GM21786 (cell line): ENCODE measurements around the gene HSDL1.

ENCODE experiments used
- ATAC-seq: cut with Tn5 transposase; IDR thresholded peaks from one replicate; pipeline ENCODE4 v1.9.1; 2021; ENCODE audit not compliant: unreplicated experiment

Gene HSDL1

DNA sequence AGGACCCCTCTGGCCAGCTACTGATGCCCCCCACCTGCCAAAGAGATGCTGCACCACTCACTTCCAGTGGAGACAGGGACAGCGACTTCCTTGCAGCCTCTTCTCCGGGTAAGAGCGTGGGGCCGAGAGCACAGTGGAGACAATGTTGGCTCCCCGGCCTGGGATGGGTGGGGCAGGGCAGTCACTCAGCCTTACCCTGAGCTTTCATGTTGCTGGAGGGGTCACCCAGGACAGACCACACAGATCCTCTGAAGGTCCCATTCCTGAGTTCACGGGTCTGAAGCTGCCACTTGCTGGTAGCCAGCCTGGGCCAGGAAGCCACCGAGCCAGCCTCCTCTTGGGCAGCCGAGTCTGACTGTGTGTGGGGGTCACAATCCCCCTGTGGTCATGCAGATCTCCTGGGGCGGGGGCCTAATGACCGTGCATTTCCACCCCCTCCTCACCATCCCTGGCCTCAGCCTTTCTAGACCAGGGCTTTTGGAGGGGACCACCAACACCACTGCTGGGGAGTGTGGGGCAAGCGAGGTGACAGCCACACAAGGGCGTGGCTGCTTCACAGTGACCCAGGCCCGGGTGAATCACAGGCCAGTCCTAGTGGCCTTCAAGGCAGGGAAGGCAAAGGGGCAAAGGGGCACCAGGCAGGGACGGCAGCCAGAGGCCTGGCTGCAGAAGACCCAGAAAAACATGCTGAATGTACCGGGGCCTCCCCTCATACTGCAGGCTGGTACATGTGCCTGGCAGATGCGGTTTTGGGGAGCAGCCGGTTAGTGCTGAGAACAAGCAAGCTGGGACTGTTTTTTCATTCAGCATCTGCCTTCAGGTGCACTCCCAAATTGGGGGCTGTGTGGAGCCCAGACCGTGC, 31.4 kb upstream of the HSDL1 start:
- ATAC-seq: no peak

DNA sequence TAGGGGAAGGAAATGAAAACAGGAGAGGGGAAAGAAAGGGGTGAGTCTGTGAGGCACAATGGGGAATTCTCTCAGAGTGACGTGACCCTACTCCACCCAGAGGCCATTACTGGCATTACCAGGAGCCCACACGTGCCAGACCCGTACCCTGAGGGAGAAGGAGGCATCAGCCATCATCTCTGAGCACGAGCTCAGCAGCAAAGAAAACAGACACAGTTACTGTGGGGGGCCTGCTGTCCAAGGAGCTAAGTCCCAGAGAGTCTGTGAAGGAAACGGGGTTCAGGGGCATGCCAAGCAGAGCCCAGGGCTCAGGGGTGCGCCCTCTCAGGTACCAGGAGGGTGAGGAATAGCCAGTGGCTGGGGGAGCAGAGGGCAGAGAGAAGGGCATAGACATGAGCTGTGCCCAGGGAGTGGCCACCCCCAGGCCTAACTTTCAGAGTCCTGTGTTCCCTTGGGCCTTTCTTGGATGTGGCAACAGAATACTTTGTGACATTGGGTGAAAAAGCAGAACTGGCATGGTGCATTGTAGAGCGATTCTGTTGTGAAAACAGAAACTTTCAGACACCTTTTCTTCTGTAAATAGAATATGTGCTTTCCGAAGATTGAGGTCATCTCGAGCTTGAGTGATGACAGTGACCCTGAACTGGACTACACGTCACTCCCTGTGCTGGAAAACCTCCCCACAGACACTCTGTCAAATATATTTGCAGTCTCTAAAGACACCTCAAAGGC, 30.5 kb upstream of the HSDL1 start:
- peak; percentile 65 for ATAC-seq

- ATAC-seq: no peak
These were observed 29.4 kb upstream of the HSDL1 start for GRCh38 chr16:84174396-84174795.

- ATAC-seq: no peak
These were observed 24.9 kb upstream of the HSDL1 start for GRCh38 chr16:84169765-84170310.

- ATAC-seq: no peak
These were observed 22.1 kb upstream of the HSDL1 start for GRCh38 chr16:84166796-84167695.

DNA sequence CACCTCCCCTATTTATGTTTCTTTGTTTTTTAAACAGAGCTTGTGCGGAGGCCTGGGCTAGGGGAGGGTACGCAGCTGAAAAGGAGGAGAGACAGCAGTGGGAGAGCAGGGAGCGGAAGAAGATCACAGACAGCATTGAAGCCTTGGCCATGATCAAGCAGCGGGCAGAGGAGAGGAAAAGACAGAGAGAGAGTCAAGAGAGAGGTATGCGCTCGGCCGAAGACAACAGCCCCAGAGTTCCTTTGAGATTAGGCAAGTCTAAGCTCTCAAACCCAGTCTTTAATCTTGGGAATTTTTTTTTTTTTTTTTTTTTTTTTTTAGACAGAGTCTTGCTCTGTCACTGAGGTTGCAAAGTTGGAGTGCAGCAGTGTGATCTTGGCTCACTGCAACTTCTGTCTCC, 20.8 kb upstream of the HSDL1 start:
- no peak for ATAC-seq

DNA sequence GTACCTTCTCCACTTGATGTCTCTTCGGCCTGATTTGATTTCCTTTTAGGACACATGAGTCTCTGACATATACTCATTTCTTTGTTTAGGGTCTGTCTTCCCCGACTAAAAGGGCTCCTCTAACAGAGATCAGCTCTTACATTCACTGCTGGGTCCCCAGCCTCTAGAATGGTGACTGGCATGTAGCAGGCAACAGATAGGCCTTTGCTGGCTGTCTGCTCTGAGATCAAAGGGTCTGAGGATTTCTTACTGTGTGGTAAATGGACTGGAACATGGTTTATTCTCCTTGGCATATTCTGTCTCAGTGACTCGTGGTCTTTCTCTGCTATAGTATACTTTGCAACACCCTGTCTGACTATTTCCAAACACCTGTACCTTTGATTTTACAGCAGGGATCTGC, 16.8 kb upstream of the HSDL1 start:
- no peak for ATAC-seq

DNA sequence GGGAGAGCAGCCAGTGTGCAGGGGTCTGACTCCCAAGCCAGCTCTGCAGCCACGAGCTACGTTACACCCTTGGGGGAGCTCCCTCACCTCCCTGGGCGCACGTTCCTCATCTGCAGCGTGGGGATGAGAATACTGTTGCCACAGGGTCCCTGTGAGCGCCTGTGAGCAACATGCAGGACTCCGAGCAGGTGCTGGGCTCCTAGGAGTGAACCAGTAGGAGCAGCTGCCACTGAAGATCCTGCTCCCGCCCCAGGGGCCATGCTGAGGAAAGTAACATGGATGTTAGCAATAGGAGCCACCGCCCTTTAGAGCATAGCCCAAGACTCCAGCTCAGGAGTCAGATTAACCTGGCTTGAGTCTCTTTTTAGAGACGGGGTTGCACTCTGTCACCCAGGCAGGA, 16.1 kb upstream of the HSDL1 start:
- no peak for ATAC-seq

DNA sequence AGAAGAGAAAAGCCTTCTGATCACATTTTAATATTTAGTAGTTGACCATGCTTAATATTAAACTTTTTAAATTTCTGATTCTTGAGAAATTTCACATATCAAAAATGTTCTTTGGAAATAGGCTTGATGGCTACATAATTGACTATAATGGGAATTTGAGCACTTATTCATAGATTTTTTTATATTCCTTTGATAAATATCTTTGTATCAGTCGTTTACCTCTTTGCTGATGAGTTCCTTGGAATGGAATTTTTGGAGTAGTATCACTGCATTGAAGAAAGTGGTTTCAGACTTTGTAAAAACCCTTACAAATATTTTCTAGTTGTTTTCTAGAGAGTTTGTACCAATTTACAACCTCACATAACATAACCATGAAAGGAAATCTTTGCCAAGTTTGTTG, 14.8 kb upstream of the HSDL1 start:
- no peak for ATAC-seq

DNA sequence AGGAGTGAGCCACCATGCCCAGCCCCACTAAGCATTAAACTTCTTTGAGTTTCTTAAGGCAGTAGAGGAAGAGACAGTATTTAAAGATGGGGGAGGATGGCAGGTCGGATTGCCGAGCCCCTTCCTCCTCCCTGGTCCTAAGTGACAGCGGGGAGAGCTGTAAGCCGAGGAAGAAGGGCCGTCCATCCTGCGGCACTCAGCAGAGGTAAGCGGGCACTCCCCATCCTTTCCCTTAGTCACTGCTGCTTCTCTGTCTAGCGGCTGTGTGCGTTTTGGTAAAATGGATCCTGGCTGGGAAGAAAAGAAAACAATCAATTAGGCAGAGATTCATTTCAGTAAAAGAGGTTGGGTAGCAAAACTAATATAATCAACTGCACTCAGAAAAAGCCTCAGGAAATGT, 14.0 kb upstream of the HSDL1 start:
- ATAC-seq: no peak

- ATAC-seq: no peak
These were observed 11.4 kb upstream of the HSDL1 start for GRCh38 chr16:84156342-84156784.

DNA sequence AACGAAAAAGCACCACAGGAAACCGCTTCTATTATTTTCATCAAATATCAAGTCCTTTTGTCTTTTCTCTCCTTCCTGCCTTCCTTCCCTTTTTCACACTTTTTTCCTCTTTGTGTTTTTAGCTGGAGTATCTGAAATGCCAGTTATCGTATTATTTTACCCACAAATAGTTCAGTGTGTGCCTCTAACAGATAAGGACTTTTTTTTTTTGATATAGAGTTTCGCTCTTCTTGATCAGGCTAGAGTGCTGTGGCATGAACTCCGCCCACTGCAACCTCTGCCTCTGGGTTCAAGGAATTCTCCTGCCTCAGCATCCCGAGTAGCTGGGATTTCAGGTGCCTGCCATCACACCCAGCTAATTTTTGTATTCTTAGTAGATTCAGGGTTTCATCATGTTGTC, 10.8 kb upstream of the HSDL1 start:
- ATAC-seq: no peak

GRCh38 chr16:84155226-84155625, 10.2 kb upstream of the HSDL1 start:
- no peak for ATAC-seq

DNA sequence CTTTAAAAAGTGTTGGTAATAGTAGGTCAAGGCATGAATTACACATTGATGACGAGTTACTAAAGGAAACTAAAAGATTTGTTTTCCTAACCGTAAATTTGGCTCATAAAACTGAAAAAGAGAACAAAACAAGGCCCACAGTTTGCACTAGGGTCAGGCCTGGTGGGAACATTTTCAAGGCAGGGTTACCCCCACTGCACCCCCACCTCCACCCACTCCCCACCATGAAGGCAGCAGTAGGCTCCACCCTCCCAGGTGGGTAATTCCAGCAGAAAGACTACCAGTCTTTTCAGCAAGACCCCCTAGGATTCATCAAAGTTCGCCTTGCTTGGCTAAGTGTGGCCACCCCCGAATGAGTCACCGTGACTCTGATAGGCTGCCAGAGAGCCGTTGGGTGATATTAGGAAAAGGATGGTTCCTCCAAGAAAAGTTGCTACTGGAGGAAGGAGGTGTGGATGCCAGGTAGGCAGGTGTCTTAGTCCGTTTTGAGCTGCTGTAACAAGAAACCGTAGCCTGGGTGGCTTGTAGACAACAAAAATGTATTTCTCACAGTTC, 8.8 kb upstream of the HSDL1 start:
- no peak for ATAC-seq

GRCh38 chr16:84150926-84151325, 5.9 kb upstream of the HSDL1 start:
- no peak for ATAC-seq

DNA sequence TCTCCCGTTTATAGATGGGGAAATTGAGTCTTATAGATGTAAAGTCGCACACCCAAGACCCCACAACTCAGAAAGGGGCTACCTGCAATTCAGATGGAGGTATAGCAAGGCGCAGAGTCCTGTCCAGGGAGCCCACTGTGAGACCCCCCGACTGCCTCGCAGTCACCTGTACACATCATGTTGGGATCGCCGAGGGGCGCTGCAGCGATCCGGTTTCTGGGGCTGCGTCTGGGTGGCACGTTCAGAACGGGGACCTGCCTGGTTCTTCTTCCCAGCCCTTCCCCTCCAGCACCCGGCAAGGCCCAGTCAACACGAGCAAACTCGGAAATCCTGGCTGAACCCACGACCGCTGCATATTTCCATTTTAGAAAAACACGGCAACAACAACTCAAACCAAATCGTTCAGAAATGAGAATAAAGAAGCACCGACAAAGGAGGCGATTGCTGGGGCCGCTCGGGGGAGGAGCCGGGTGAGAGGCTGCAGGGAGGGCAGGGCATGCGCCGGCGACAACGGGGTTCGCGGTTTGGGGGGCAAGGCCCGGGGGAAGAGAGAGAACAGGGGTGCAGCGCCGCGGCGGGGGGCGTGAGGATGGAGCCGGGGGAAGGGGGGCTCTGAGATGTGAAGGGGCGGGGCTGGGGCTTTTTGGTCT, 643 bp downstream of the HSDL1 start:
- ATAC-seq: no peak

DNA sequence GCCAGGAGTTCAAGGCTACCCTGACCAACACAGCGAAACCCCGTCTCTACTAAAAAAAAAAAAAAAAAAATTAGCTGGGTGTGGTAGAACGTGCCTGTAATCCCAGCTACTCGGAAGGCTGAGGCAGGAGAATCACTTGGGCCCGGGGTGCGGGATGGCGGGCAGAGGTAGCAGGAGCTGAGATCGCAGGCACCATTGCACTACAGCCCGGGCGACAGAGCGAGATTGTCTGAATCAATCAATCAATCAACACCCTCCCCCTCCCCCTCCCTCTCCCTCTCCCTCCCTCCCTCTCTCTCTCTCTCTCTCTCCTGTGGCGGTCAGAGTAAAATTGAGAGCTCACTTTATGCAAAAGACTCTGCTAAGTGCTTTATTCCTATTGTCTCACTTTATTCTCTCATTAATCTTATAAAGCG, 1.2 kb downstream of the HSDL1 start:
- no peak for ATAC-seq

GRCh38 chr16:84143081-84143480, 1.9 kb downstream of the HSDL1 start:
- no peak for ATAC-seq

DNA sequence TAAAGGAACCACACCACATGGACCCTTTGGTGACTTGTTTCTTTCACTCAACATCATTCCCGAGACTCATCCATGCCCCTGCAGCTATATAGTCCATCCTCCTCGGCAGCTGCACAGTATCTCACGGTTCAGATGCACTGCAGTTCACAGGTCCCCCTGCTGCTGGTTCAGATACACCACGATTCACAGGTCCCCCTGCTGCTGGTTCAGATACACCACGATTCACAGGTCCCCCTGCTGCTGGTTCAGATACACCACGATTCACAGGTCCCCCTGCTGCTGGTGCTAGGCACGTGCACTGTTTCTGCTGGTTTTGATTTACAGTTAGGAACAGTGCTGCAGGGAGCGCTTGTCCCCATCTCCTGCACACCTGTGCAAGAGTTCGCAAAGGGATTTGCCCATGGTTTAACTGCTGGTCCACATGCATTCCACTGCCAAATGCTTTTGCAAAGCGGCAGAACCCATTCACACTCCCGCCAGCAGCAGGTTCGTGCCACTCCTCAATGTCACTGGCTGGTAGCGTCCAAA, 3.8 kb downstream of the HSDL1 start:
- ATAC-seq: no peak
